Osteocyte (in vitro differentiated cells): ENCODE results near the gene RPS23. TPM values are rescaled to one million over a fixed set of nuclear protein-coding genes. Genes with fewer than 3 reads are reported as not detected.

Source experiments
- DNase-seq: peaks from one replicate; pipeline ENCODE4 v3.0.0; 2021; ENCODE audit warnings: mixed read lengths; ENCODE audit not compliant: unreplicated experiment; ENCODE audit errors: extremely low spot score
- H3K27ac Mint-ChIP-seq: one replicate; pipeline ENCODE4 v1.8.0; 2021; ENCODE audit warnings: mild to moderate bottlenecking, mixed read lengths; ENCODE audit not compliant: unreplicated experiment
- H3K27me3 Mint-ChIP-seq: one replicate; pipeline ENCODE4 v1.8.0; 2021; ENCODE audit warnings: mixed read lengths; ENCODE audit not compliant: unreplicated experiment
- H3K36me3 Mint-ChIP-seq: one replicate; pipeline ENCODE4 v1.8.0; 2021; ENCODE audit warnings: mixed read lengths; ENCODE audit not compliant: unreplicated experiment
- H3K4me1 Mint-ChIP-seq: one replicate; pipeline ENCODE4 v1.8.0; 2021; ENCODE audit warnings: mixed read lengths; ENCODE audit not compliant: unreplicated experiment
- H3K4me3 Mint-ChIP-seq: one replicate; pipeline ENCODE4 v1.8.0; 2021; ENCODE audit warnings: mild to moderate bottlenecking, moderate library complexity, mixed read lengths; ENCODE audit not compliant: unreplicated experiment
- H3K9me3 Mint-ChIP-seq: one replicate; pipeline ENCODE4 v1.8.0; 2021; ENCODE audit warnings: mixed read lengths; ENCODE audit not compliant: unreplicated experiment
- CTCF ChIP-seq: fragments of 200-600 bp; sonication (generic); IDR thresholded peaks from 2 replicates; pipeline ENCODE4 v1.5.0; 2021; ENCODE audit warnings: antibody characterized with exemption, mild to moderate bottlenecking, moderate library complexity
- total RNA-seq: library from RNA; stranded (reverse); gene quantifications from 2 replicates; pipeline ENCODE4 v1.2.1, GENCODE V29; 2021

Gene RPS23
- total RNA-seq, 1 donor from 2014 or later, result 1,751 TPM

DNA sequence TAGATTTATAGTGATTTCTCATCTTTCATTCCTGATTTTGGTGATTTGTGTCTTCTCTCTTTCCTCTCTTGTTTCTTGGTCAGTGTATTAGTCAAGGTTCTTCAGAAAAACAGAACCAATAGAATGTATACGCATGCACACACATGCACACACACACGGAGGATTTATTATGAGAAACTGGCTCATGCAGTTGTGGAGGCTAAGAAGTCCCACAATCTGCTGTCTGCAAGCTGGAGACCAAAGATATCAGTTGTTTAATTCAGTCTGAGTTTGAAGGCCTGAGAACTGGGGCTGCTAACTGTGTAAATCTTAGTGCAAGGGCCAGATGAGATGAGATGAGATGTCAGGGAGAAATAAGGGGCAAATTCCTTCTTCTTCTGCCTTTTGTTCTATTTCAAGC is 5.7 kb upstream of the RPS23 start:
- no peaks in the 10 kb centered on the region for H3K9me3 Mint-ChIP-seq
- H3K27ac Mint-ChIP-seq, result no peak overlapping the region
- no peak for DNase-seq
- no peaks in the 10 kb centered on the region for H3K27me3 Mint-ChIP-seq
- H3K36me3 Mint-ChIP-seq, result no peaks in the 10 kb centered on the region
- H3K4me3 Mint-ChIP-seq, result no peak overlapping the region
- TF ChIP-seq CTCF, result no peak
- H3K4me1 Mint-ChIP-seq, result peaks cover 18% of the 10 kb centered on the region

DNA sequence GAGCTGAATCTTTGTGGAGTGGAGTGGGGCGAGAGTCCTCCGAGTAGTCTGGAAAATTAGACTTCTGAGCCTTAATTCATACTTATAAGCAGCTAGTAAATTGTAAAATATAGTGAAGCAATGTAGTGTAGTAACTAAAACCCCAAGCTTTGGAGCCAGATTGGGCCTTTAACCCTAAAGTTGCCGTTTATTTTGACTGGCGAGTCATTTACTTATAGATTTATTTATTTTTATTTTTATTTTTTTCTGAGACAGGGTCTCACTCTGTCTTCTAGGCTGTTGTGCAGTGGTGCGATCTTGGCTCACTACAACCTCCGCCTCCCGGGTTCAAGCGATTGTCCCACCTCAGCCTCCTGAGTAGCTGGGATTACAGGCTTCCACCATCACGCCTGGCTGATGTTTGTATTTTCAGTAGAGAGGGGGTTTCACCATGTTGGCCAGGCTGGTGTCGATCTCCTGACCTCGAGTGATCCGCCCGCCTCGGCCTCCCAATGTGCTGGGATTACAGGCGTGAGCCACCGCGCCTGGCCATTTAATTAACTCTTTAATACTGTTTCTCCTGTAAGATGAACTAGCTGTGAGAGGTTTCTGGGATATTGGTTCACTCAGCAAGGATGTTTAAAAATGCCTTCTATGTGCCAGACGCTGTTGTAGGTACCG is 687 bp upstream of the RPS23 start:
- no peak for DNase-seq
- TF ChIP-seq CTCF, result no peak
- H3K27me3 Mint-ChIP-seq, result no peaks in the 10 kb centered on the region

DNA sequence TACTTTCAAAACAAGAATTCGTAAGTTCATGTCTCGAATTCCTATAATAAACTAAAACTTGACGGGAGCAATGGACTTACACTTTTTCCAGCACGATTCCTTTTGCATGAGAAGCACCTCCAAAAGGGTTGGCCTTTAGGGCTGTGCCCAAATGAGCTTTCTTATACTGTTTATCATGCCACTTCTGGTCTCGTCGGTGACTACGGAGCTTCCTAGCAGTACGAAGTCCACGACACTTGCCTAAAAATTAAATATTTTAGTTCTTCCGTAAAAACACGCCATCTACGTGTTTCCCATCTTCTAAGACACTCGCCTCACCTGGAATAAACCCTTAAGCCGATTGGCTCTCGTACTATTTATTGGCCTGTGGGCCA is 554 bp downstream of the RPS23 start:
- Mint-ChIP-seq H3K9me3 (no peaks in the 10 kb centered on the region), H3K4me1 (peaks cover 42% of the 10 kb centered on the region), H3K27ac (peak overlapping the region; percentile 99), H3K36me3 (peaks cover 39% of the 10 kb centered on the region), H3K4me3 (peak overlapping the region; percentile 91), H3K27me3 (no peaks in the 10 kb centered on the region)
- DNase-seq, result no peak
- no peak for TF ChIP-seq CTCF

More for the DNA sequence above, 687 bp upstream of the RPS23 start:
- Mint-ChIP-seq H3K36me3 (peaks cover 29% of the 10 kb centered on the region), H3K4me1 (peaks cover 34% of the 10 kb centered on the region), H3K4me3 (peak overlapping the region; percentile 91), H3K9me3 (no peaks in the 10 kb centered on the region), H3K27ac (peak overlapping the region; percentile 99)

- no peak for TF ChIP-seq CTCF
- no peak for DNase-seq
- Mint-ChIP-seq H3K36me3 (peaks cover 42% of the 10 kb centered on the region), H3K27me3 (no peaks in the 10 kb centered on the region), H3K4me1 (peaks cover 44% of the 10 kb centered on the region), H3K9me3 (no peaks in the 10 kb centered on the region), H3K27ac (peak overlapping the region; percentile 99), H3K4me3 (peak overlapping the region; percentile 91)
Measured at GRCh38 chr5:82276800-82277612, 1.1 kb downstream of the RPS23 start.

DNA sequence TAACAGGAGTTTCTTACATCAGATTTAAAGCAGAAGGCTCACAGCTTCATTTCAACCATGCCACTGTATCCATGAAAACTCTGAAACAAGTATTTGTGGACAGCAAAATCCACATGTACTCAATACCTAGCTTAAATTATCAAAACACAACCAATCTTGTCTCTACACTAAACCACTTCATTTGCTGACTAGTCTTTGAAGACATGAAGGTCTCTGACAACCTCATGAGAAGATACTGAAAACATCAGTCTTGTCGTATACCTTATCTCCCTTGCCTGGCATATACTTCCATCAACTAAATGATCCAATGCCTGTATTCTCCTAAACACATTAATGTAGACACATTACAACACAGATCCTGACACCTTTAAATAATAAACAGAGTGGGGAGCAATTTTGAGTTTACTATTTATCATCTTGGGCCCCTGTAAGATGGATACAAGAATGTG is 2.9 kb downstream of the RPS23 start:
- peaks cover 39% of the 10 kb centered on the region for H3K4me1 Mint-ChIP-seq
- no peaks in the 10 kb centered on the region for H3K9me3 Mint-ChIP-seq
- no peak for DNase-seq
- H3K27ac Mint-ChIP-seq, result no peak overlapping the region
- no peaks in the 10 kb centered on the region for H3K27me3 Mint-ChIP-seq
- no peak for TF ChIP-seq CTCF
- no peak overlapping the region for H3K4me3 Mint-ChIP-seq
- H3K36me3 Mint-ChIP-seq, result peaks cover 42% of the 10 kb centered on the region
